SU-DHL-6 (cell line): ENCODE measurements around the gene SORCS2.

Experiments used
- H2AFZ ChIP-seq: fragments of 200-600 bp; sonication (generic); 2 replicates; pipeline ENCODE4 v1.6.1; 2014; ENCODE audit warnings: low read depth, mild to moderate bottlenecking, moderate library complexity, mixed read lengths, antibody characterized with exemption, low read length; ENCODE audit not compliant: severe bottlenecking
- H3F3A ChIP-seq: fragments of 200-600 bp; shearing (Covaris generic); 2 replicates; pipeline ENCODE4 v1.6.0; 2016; ENCODE audit warnings: antibody characterized with exemption, mild to moderate bottlenecking; ENCODE audit not compliant: insufficient read depth
- H3K27ac ChIP-seq: fragments of 200-600 bp; sonication (generic); 2 replicates; pipeline ENCODE4 v1.5.1; 2016; ENCODE audit warnings: low read depth, mild to moderate bottlenecking, low read length, moderate library complexity, mixed read lengths
- H3K27me3 ChIP-seq: fragments of 200-600 bp; sonication (generic), shearing (Covaris generic); 2 replicates; pipeline ENCODE4 v1.6.0; 2014; ENCODE audit warnings: mild to moderate bottlenecking, low read length
- H3K36me3 ChIP-seq: fragments of 200-600 bp; sonication (generic); 2 replicates; pipeline ENCODE4 v1.6.1; 2014; ENCODE audit warnings: mild to moderate bottlenecking, low read length, mixed read lengths
- H3K4me2 ChIP-seq: fragments of 300-600, 200-600 bp; shearing (Covaris generic), sonication (generic); 2 replicates; pipeline ENCODE4 v1.6.0; 2014; ENCODE audit warnings: low read length, low read depth, mild to moderate bottlenecking; ENCODE audit not compliant: poor library complexity, severe bottlenecking
- H3K4me3 ChIP-seq: fragments of 200-600 bp; sonication (generic); 2 replicates; pipeline ENCODE4 v1.5.1; 2014; ENCODE audit warnings: antibody characterized with exemption, low read length, mild to moderate bottlenecking, mixed read lengths; ENCODE audit not compliant: insufficient read depth, poor library complexity, severe bottlenecking
- H3K79me2 ChIP-seq: fragments of 200-600 bp; sonication (generic); 2 replicates; pipeline ENCODE4 v1.6.1; 2014; ENCODE audit warnings: mild to moderate bottlenecking, low read length, moderate library complexity; ENCODE audit not compliant: insufficient read depth
- H3K9ac ChIP-seq: fragments of 200-600 bp; sonication (generic); 2 replicates; pipeline ENCODE4 v1.7.0; 2014; ENCODE audit warnings: mild to moderate bottlenecking, low read length
- H3K9me2 ChIP-seq: fragments of 200-600 bp; sonication (generic); replicated peaks from 2 replicates; pipeline ENCODE4 v1.6.1; 2014; ENCODE audit warnings: low read length; ENCODE audit not compliant: insufficient read depth
- H3K9me3 ChIP-seq: fragments of 200-600 bp; sonication (generic); 2 replicates; pipeline ENCODE4 v1.6.1; 2014; ENCODE audit warnings: low read length, mixed read lengths; ENCODE audit not compliant: insufficient read depth
- H4K20me1 ChIP-seq: fragments of 200-600 bp; sonication (generic); 2 replicates; pipeline ENCODE4 v1.6.1; 2014; ENCODE audit warnings: low read depth, mild to moderate bottlenecking, antibody characterized with exemption, low read length, moderate library complexity, mixed read lengths
- CTCF ChIP-seq: fragments of 200-600 bp; sonication (generic); IDR thresholded peaks from one replicate; pipeline ENCODE4 v1.5.1; 2017; ENCODE audit warnings: antibody characterized with exemption, mild to moderate bottlenecking, low read length, moderate library complexity; ENCODE audit not compliant: insufficient read depth, poor library complexity, severe bottlenecking
- EZH2phosphoT487 ChIP-seq: fragments of 200-600 bp; sonication (generic), shearing (Covaris generic); conservative IDR thresholded peaks from 2 replicates; pipeline ENCODE4 v1.6.1; 2018; ENCODE audit warnings: mild to moderate bottlenecking, antibody characterized with exemption, low read length, moderate library complexity, mixed read lengths

Gene SORCS2

DNA sequence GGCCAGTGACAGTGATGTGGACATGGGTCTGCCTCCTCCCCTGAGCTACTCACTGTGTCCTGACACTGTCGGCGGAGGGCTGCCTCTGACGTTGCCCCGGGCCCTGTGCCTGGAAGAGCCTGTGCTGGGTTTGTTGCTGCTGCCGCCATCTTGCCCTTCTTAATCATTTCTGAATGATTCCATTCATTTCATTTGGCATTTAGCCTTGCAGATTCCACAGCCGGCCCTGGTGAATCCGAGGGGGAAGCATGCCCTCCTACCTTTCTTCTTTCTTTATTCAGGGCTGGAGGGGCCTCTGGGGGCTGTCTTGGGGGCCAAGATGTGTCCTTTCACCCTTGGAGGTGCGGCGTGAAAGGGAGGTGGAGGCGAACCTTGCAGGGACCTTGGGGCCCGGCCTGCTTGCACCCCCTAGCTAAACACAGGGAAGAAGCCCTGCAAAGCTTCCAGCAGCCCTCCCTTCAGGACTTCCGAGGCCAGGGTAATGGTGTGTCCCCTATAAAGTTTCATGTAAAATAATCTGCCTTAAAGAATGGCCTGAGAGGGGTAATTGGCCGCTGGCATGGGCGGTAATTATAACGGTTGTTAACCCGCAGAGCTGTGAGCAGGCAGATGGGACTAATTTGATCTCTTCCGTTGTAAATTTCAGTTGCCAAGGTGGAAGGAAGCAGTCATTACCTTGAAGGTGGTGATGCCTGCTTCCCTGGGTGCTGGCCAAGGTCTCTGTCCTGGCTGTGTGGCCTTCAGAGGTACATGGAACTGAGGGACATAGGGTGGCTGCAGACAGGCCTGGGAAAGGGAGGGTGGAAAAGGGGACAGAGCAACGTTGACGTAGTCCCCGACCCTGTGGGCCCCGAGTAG lies 150.1 kb downstream of the SORCS2 start:
- Histone ChIP-seq H3K36me3 (no peaks in the 10 kb centered on the region), H4K20me1 (no peaks in the 10 kb centered on the region), H3K79me2 (no peaks in the 10 kb centered on the region), H3K9ac (no peak overlapping the region), H2AFZ (no peak overlapping the region), H3F3A (no peaks in the 10 kb centered on the region), H3K9me2 (no peaks in the 10 kb centered on the region), H3K27me3 (no peaks in the 10 kb centered on the region), H3K9me3 (no peaks in the 10 kb centered on the region), H3K27ac (no peak overlapping the region), H3K4me3 (no peak overlapping the region), H3K4me2 (no peak overlapping the region)
- TF ChIP-seq CTCF (no peak), EZH2phosphoT487 (no peak)

GRCh38 chr4:7343081-7343655 lies 150.8 kb downstream of the SORCS2 start:
- Histone ChIP-seq H3K79me2 (no peaks in the 10 kb centered on the region), H3K9me3 (no peaks in the 10 kb centered on the region), H3K27me3 (no peaks in the 10 kb centered on the region), H3K9me2 (no peaks in the 10 kb centered on the region), H3F3A (no peaks in the 10 kb centered on the region), H4K20me1 (no peaks in the 10 kb centered on the region), H3K9ac (no peak overlapping the region), H3K4me2 (no peak overlapping the region), H3K36me3 (no peaks in the 10 kb centered on the region), H3K27ac (no peak overlapping the region), H3K4me3 (no peak overlapping the region), H2AFZ (no peak overlapping the region)
- TF ChIP-seq EZH2phosphoT487 = no peak
- no peak for TF ChIP-seq CTCF

- no peaks in the 10 kb centered on the region for H3K79me2 ChIP-seq
These were observed 151.6 kb downstream of the SORCS2 start for GRCh38 chr4:7343950-7344349.

More at GRCh38 chr4:7343950-7344349, 151.6 kb downstream of the SORCS2 start:
- TF ChIP-seq CTCF = no peak
- no peak for TF ChIP-seq EZH2phosphoT487
- H3K4me3 ChIP-seq = no peak overlapping the region
- H3K9me3 ChIP-seq = no peaks in the 10 kb centered on the region
- no peak overlapping the region for H3K9ac ChIP-seq
- no peaks in the 10 kb centered on the region for H3F3A ChIP-seq
- H3K4me2 ChIP-seq = no peak overlapping the region
- H3K27me3 ChIP-seq = no peaks in the 10 kb centered on the region
- H3K36me3 ChIP-seq = no peaks in the 10 kb centered on the region
- no peak overlapping the region for H3K27ac ChIP-seq
- no peaks in the 10 kb centered on the region for H4K20me1 ChIP-seq
- H3K9me2 ChIP-seq = no peaks in the 10 kb centered on the region
- H2AFZ ChIP-seq = no peak overlapping the region
